ENCODE data around the gene MRGPRD. TPM values are rescaled to one million over a fixed set of nuclear protein-coding genes. Genes with fewer than 3 reads are reported as not detected.
A peak's percentile ranks its signal among the peaks of the same experiment; 100 is the strongest.

MRGPRD gene
- total and polyA plus RNA-seq, 2 of the 13 experiments (the other 11 are each of a cell fraction or from before 2014, with no cell fraction given), result not detected

DNA sequence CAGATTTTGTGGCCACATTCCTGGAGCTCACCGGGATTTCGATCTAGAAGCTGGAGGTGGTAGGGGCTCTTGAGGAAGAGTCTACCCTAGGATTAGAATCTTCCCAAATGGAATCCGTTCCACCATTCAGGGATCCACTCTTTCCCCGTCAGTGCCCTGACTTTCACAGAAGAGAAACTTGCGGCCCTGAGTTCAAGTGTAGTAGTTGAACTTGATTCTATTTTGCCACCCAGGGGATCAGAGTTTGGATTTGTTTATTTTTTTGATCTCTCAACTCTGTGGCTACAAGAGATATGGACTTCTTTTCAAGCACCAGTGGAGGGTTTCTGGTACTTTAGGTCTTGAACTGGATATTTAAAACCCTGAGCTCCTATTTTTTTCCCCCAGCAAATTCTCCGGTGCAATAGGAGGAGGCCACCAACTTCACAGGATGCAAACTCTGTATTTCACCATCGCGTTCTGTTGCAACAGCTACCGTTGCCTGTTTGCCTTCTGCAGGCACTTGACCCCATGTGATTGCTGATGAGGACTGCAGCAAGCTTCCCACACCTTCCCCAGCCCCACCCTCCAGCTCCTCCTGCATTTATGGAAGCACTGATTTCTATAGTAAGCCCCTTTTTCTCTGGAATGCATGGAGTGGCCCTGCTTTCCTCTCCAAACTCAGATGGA lies 47.1 kb upstream of the MRGPRD start (continued):
- TF ChIP-seq FOSL2 (CRISPR knock-in tag; IDR thresholded peaks at IDR 0.05) (0 out of 2 replicates have a peak, but pooled peaks have one; percentile 23), MAZ (IDR thresholded peaks at IDR 0.05; ENCODE audit: borderline replicate concordance, low read depth, low read length) (no peak), MAZ (CRISPR knock-in tag; IDR thresholded peaks at IDR 0.05; ENCODE audit: low read depth) (no peak), LCORL (IDR thresholded peaks at IDR 0.05) (no peak), LCORL (CRISPR knock-in tag; IDR thresholded peaks at IDR 0.05) (0 out of 2 replicates have a peak, but pooled peaks have one; percentile 44), YEATS4 (CRISPR knock-in tag; IDR thresholded peaks at IDR 0.05; ENCODE audit: borderline replicate concordance) (no peak), ZNF264 (CRISPR knock-in tag; IDR thresholded peaks at IDR 0.05) (peak; percentile 91), CEBPB (IDR thresholded peaks at IDR 0.05; ENCODE audit: borderline replicate concordance, low read depth, low read length) (peak; percentile 96), SAP130 (CRISPR knock-in tag; IDR thresholded peaks at IDR 0.05; ENCODE audit: low read depth) (0 out of 2 replicates have a peak, but pooled peaks have one; percentile 19), NR2F6 (IDR thresholded peaks at IDR 0.05) (0 out of 2 replicates have a peak, but pooled peaks have one; percentile 17), NR2F6 (CRISPR knock-in tag; IDR thresholded peaks at IDR 0.05) (no peak), SOX6 (IDR thresholded peaks at IDR 0.05) (no peak), SOX6 (CRISPR knock-in tag; IDR thresholded peaks at IDR 0.05) (0 out of 2 replicates have a peak, but pooled peaks have one; percentile 13), ZNF235 (CRISPR knock-in tag; IDR thresholded peaks at IDR 0.05; ENCODE audit: borderline replicate concordance) (no peak), FOXA3 (CRISPR knock-in tag; IDR thresholded peaks at IDR 0.05) (peak; percentile 52; the same call in 1 of the 2 replicates)
- TF ChIP-seq, protein P1, sequence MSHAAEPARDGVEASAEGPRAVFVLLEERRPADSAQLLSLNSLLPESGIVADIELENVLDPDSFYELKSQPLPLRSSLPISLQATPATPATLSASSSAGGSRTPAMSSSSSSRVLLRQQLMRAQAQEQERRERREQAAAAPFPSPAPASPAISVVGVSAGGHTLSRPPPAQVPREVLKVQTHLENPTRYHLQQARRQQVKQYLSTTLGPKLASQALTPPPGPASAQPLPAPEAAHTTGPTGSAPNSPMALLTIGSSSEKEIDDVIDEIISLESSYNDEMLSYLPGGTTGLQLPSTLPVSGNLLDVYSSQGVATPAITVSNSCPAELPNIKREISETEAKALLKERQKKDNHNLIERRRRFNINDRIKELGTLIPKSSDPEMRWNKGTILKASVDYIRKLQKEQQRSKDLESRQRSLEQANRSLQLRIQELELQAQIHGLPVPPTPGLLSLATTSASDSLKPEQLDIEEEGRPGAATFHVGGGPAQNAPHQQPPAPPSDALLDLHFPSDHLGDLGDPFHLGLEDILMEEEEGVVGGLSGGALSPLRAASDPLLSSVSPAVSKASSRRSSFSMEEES (CRISPR knock-in tag; IDR thresholded peaks at IDR 0.05), result peak; percentile 26; the same call in 1 of the 2 replicates
- TF ChIP-seq, protein P2, sequence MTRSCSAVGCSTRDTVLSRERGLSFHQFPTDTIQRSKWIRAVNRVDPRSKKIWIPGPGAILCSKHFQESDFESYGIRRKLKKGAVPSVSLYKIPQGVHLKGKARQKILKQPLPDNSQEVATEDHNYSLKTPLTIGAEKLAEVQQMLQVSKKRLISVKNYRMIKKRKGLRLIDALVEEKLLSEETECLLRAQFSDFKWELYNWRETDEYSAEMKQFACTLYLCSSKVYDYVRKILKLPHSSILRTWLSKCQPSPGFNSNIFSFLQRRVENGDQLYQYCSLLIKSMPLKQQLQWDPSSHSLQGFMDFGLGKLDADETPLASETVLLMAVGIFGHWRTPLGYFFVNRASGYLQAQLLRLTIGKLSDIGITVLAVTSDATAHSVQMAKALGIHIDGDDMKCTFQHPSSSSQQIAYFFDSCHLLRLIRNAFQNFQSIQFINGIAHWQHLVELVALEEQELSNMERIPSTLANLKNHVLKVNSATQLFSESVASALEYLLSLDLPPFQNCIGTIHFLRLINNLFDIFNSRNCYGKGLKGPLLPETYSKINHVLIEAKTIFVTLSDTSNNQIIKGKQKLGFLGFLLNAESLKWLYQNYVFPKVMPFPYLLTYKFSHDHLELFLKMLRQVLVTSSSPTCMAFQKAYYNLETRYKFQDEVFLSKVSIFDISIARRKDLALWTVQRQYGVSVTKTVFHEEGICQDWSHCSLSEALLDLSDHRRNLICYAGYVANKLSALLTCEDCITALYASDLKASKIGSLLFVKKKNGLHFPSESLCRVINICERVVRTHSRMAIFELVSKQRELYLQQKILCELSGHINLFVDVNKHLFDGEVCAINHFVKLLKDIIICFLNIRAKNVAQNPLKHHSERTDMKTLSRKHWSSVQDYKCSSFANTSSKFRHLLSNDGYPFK (CRISPR knock-in tag; IDR thresholded peaks at IDR 0.05; ENCODE audit: borderline replicate concordance), result no peak
- TF ChIP-seq, protein P3, sequence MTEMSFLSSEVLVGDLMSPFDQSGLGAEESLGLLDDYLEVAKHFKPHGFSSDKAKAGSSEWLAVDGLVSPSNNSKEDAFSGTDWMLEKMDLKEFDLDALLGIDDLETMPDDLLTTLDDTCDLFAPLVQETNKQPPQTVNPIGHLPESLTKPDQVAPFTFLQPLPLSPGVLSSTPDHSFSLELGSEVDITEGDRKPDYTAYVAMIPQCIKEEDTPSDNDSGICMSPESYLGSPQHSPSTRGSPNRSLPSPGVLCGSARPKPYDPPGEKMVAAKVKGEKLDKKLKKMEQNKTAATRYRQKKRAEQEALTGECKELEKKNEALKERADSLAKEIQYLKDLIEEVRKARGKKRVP (CRISPR knock-in tag; IDR thresholded peaks at IDR 0.05), result peak in 1 of 2 experiments; percentile 72; a peak in 2 of 4 replicates
- TF ChIP-seq, protein P4, sequence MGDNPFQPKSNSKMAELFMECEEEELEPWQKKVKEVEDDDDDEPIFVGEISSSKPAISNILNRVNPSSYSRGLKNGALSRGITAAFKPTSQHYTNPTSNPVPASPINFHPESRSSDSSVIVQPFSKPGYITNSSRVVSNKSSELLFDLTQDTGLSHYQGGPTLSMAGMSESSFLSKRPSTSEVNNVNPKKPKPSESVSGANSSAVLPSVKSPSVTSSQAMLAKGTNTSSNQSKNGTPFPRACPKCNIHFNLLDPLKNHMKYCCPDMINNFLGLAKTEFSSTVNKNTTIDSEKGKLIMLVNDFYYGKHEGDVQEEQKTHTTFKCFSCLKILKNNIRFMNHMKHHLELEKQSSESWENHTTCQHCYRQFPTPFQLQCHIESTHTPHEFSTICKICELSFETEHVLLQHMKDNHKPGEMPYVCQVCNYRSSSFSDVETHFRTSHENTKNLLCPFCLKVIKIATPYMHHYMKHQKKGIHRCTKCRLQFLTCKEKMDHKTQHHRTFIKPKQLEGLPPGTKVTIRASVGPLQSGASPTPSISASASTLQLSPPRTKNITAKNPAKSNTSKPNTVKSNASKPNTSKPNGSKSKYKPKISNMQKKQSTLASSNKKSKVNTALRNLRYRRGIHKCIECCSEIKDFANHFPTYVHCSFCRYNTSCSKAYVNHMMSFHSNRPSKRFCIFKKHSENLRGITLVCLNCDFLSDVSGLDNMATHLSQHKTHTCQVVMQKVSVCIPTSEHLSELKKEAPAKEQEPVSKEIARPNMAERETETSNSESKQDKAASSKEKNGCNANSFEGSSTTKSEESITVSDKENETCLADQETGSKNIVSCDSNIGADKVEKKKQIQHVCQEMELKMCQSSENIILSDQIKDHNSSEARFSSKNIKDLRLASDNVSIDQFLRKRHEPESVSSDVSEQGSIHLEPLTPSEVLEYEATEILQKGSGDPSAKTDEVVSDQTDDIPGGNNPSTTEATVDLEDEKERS (CRISPR knock-in tag; IDR thresholded peaks at IDR 0.05), result no peak

Data from HepG2 (cell line).